ENCODE measurements around the gene LRRC4C. TPM values are rescaled to one million over a fixed set of nuclear protein-coding genes. Genes with fewer than 3 reads are reported as not detected.

The LRRC4C gene
- total RNA-seq, 4 donors from 2014 or later, result 0.38 to 3.5 (median 0.95) TPM; not detected in 1

GRCh38 chr11:41483956-41484355 is 24.5 kb upstream of the LRRC4C start:
- DNase-seq (ENCODE audit: low spot score), result no peak
- ATAC-seq (ENCODE audit: low FRiP score), result no peak
- TF ChIP-seq, protein P1, sequence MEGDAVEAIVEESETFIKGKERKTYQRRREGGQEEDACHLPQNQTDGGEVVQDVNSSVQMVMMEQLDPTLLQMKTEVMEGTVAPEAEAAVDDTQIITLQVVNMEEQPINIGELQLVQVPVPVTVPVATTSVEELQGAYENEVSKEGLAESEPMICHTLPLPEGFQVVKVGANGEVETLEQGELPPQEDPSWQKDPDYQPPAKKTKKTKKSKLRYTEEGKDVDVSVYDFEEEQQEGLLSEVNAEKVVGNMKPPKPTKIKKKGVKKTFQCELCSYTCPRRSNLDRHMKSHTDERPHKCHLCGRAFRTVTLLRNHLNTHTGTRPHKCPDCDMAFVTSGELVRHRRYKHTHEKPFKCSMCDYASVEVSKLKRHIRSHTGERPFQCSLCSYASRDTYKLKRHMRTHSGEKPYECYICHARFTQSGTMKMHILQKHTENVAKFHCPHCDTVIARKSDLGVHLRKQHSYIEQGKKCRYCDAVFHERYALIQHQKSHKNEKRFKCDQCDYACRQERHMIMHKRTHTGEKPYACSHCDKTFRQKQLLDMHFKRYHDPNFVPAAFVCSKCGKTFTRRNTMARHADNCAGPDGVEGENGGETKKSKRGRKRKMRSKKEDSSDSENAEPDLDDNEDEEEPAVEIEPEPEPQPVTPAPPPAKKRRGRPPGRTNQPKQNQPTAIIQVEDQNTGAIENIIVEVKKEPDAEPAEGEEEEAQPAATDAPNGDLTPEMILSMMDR (IDR thresholded peaks at IDR 0.05), result no peak

GRCh38 chr11:41479179-41479578 is 19.7 kb upstream of the LRRC4C start:
- TF ChIP-seq, protein P1 (IDR thresholded peaks at IDR 0.05), result no peak
- no peak for ATAC-seq (ENCODE audit: low FRiP score)
- DNase-seq (ENCODE audit: low spot score), result no peak

DNA sequence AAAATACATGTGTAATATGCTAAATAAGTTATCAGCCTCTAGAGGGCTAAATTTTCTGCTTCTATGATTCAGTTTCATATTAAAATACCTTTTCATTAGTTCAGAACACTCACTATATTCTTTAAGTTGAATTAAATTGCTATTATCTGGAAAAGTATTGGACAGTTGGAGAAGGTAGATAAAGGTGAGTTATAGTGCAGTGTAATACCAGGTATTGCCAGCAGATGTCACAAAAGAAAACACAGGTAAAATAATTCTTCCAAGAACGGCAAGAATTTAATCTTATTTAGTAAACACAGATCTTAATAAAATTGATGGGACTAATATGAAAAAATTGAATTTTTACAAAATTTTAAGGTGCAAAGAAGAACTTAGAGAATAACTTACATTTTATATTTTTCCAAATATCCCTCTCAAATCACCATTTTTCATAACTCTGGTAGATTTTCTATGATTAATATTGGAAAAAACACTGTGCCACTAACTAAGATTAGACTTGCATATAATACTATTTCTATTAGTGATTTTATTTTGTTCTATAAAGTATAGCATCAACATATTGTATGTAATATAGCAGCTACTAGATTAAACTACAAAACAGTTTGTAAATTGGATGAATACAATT is 1.7 kb upstream of the LRRC4C start:
- ATAC-seq (ENCODE audit: low FRiP score) (no peak), DNase-seq (ENCODE audit: low spot score) (no peak)

DNA sequence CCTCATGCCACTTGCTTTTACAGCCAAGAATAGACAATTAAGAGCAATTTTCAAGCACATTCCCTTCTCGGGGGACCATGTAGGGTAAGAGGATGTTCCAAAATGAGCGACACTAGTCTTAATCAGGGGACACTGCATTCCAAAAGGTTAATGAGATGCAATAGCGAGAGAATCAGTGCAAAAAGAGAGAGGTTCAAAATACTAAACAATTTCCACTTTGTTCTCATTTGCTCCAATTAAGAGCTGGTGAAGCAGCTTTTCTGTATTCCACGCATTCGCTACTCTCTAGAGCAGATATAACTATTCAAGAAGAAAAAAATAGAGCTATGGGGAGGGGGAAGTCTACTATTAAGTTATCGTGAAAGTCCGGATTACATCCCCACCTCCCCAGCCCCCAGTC is 811 bp downstream of the LRRC4C start:
- ATAC-seq (ENCODE audit: low FRiP score) (no peak), DNase-seq (ENCODE audit: low spot score) (no peak)
- TF ChIP-seq, protein P1 (IDR thresholded peaks at IDR 0.05), result no peak

More for the DNA sequence above, 1.7 kb upstream of the LRRC4C start:
- TF ChIP-seq, protein P1 (IDR thresholded peaks at IDR 0.05), result peak in 1 of 3 donors; percentile 23

DNA sequence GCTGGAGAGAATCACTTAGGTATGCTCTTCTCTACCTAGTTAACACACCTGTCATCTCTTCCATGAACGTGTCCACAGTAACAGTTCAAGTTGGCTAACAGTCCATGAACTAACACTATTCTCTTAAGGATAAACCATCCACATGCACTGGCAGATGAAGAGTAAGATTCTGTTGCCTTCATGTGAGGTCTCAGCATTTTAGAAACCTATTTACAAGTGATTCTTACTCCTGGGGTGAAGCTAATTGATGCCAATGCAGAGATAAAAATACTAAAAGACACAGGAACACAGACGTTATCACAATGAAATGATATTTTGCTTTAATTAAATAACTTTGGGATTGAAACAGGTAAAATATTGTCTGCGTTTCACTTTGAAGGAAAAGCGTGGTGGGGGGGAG is 1.3 kb downstream of the LRRC4C start:
- ATAC-seq (ENCODE audit: low FRiP score) (no peak), DNase-seq (ENCODE audit: low spot score) (no peak)
- TF ChIP-seq, protein P1 (IDR thresholded peaks at IDR 0.05), result no peak

DNA sequence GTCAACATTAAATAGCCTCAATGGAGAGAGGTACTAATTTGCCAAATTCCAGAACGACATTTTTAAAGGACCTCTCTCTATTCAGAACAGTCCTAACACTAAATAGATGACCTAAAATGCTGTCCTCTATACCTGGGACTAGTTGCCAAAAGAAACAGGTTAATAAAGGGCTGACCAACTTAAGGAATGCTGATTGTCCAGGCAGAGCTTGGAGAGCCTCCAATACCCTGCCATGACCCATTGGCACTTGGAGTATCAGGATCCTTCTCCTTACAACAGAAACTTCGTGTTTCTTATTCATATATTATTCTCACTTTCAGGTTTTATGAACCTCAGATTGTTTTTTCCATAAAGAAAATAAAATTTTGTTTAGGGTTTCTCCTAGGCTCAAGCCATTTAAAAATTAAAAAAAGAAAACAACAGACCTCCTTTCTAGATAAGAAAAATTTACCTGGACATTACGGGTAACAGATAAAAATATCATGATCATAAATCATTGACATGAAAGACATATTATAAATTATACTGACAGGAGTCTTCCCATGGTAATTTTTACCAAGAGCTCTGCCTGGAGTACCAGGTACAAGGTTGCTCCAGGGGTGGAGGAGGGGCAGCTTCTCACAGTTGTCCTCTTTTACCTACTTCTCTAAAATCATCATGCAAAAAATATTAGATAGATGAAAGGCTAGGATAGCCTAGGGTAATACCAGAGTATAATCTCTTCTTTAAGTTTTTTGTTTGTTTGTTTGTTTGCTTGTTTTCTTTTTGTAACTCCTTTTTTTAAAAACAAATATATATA is 2.0 kb downstream of the LRRC4C start:
- DNase-seq (ENCODE audit: low spot score) (no peak), ATAC-seq (ENCODE audit: low FRiP score) (no peak)
- TF ChIP-seq, protein P1 (IDR thresholded peaks at IDR 0.05), result no peak

- DNase-seq (ENCODE audit: low spot score) (no peak), ATAC-seq (ENCODE audit: low FRiP score) (no peak)
- TF ChIP-seq, protein P1 (IDR thresholded peaks at IDR 0.05), result no peak
Measured at GRCh38 chr11:41456269-41456668, 3.2 kb downstream of the LRRC4C start.

Data from omental fat pad (tissue), 4 donors.